GM12875 (cell line): ENCODE data around the gene CPXM2.

Source experiments
- H3K4me3 ChIP-seq: one replicate; pipeline ENCODE4 v1.5.1; 2011; ENCODE audit warnings: low read depth, low read length, control low read depth
- TF ChIP-seq, protein P1 (sequence below): IDR thresholded peaks from 2 replicates; pipeline ENCODE4 v1.5.1; 2011; ENCODE audit warnings: low read depth, mild to moderate bottlenecking, control low read depth, inconsistent platforms, low read length, moderate library complexity, borderline replicate concordance; ENCODE audit not compliant: insufficient read depth

CPXM2 gene

DNA sequence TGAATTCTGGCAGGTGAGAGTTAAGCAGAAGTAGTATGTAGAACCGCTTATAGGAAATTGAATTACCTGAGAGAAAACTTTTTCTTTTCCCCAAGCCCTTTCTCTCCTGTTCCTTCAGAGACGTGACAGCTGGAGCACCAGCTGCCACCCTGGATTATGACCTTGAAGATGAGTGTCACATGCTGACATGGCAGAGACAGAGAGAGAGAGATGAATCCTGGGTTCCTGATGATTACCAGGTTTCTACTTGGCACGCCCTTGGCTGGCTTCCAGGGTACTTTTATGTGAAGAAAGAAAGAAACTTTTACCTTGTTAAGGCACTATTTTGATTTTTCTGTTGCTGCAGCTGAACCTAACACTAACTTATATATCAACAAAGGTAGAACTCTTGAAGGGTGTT, 125.6 kb downstream of the CPXM2 start:
- TF ChIP-seq, protein P1, sequence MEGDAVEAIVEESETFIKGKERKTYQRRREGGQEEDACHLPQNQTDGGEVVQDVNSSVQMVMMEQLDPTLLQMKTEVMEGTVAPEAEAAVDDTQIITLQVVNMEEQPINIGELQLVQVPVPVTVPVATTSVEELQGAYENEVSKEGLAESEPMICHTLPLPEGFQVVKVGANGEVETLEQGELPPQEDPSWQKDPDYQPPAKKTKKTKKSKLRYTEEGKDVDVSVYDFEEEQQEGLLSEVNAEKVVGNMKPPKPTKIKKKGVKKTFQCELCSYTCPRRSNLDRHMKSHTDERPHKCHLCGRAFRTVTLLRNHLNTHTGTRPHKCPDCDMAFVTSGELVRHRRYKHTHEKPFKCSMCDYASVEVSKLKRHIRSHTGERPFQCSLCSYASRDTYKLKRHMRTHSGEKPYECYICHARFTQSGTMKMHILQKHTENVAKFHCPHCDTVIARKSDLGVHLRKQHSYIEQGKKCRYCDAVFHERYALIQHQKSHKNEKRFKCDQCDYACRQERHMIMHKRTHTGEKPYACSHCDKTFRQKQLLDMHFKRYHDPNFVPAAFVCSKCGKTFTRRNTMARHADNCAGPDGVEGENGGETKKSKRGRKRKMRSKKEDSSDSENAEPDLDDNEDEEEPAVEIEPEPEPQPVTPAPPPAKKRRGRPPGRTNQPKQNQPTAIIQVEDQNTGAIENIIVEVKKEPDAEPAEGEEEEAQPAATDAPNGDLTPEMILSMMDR: no peak
- H3K4me3 ChIP-seq: no peak overlapping the region

DNA sequence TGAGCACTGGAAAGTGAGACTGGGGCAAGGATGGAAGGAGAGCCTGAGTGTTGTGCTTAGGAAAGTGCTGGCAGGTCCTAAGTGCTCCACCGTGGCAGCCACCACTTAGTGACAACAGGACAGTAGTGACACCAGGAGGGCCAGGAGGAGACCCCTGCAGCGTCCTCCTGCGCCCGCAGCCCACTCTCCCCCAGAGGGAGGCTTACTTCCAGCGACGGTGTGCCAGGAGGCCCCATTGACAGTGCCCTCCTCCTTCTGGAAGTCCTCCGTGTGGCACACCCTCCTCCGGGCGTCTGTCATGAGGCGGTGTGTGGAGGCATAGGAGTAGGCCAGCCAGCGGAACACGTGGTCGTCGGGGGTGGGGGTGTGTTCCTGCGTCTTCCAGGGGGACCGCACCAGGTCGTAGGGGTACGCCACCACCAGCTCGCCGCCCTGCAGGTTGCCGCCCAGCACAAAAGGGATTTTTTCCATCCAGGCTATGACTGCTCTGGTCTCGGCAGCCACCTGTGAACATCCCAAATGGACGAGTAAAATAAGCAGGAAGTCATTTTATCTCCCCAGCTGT, 129.9 kb downstream of the CPXM2 start:
- TF ChIP-seq, protein P1: no peak
- H3K4me3 ChIP-seq: no peak overlapping the region

DNA sequence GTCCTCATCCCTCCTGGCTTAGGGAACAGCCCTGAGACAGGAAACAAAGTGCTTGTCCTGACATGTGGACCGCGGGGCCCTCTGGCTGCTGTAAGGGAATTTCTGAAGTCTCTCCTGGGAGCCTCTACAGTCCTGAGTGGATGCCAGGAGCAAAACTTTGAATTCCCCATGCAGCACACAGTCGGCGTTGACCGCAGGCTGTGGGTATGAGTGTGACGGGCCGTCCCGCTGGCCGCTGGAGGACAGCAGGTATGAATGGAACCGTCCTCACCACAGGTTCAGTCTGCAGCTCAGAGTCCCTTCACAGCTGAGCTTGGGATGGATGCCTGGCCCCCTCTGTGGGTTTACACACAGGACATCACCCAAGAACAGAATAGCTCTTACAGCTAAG, 130.6 kb downstream of the CPXM2 start:
- H3K4me3 ChIP-seq: no peak overlapping the region
- TF ChIP-seq, protein P1: no peak

DNA sequence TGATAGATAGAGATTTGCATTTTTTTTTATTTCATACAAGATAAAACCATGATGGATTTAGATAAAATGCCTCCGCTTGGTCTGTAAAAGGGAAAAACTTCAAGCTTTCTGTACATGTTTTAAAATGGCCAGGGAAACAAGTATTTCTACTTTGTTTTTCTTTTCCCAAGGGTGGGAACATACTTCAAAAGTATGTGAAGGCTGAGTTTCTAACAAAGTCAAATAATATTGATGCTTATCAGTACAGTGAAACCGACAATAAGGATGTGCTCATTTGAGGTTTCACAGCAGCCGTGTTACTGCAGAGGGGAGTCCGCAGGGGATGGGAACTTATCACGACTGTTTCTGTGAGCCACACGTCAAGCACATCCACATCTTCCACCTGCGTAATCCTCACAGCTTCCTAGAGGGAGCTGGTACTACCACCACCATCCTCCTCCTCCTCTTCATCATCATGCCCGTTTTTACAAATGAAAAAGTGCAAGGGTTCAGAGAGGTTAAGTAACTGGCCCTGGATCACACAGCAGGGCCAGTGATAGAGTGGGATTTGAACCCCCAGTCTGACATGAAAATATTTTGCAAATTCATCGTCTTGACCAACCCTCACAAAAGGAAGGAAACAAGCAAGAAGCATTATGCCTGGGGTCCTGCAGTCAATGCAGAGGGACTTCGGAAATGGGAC, 131.1 kb downstream of the CPXM2 start:
- TF ChIP-seq, protein P1: no peak
- no peak overlapping the region for H3K4me3 ChIP-seq

DNA sequence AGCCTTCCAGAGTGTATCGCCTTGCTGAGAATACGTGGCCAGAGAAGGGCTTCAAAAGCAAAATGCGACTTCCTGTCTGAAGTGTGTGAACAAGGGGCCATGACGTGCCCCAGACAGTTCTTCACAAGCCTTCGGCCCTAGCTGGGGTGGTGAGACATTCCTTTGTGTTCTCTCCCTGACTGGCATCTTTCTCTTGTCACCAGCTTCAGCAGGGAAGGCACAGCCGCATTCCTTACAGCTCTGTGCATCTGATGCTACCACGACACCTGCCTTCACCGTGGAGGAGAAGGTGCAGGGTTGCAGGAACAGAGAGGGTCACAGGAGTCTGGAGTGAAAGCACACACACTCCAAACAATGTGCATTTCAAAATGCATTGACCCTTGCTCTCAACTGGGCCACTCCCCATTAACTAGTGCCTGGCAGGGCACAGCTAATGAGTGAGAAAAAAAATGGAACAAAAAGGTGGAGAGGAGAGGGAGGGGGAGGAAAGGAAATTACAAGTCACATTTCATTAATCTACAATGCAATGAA, 132.0 kb downstream of the CPXM2 start:
- TF ChIP-seq, protein P1: no peak

DNA sequence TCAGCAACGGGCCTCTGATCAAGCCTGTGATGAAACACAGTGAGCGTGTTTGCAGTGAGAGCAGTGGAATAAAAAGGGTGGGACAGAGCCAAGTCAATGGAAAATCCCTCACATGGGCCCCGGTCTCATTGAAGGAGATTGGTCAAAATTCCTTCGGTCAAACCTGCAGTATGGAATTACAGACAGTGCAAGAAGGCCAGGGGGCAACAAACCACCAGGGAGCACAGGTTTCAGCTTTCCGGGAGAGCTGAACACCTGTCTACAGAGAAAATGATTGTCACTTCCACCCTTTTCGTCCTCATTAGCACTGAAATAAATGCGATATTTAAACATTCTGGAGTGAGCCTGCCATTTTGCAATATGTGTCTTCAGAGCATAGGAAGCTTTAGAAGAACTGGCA, 132.6 kb downstream of the CPXM2 start:
- H3K4me3 ChIP-seq: no peak overlapping the region
- TF ChIP-seq, protein P1: no peak

More for the DNA sequence above, 132.0 kb downstream of the CPXM2 start:
- H3K4me3 ChIP-seq: no peak overlapping the region

DNA sequence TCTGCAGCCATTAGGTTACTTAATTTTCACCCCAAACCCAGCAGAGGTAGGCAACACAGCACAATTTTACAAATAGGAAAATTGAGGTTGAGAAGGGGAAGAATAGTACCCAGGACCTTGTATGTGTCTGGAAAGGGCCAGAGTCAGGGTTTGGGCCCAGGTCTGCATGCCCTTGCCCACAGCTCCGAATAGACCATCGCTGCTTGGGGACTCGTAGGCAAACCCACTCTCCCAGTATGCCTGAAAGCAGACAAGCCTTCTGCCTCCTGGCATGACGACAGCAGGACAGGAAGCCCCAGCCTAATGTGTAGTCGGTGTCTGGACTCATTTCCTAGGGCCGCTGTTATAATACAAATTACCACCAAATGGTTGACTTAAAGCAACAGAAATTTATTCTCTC, 133.8 kb downstream of the CPXM2 start:
- TF ChIP-seq, protein P1: no peak
- H3K4me3 ChIP-seq: no peak overlapping the region
